GM18867 (cell line): ENCODE measurements around the gene C17orf50.
"Not testable (repeated sequence)": the region's sequence is repeated elsewhere in the genome, so short reads cannot be mapped to it uniquely, and the experiment has no call there.

Experiments used
- ATAC-seq: cut with Tn5 transposase; IDR thresholded peaks from one replicate; pipeline ENCODE4 v1.9.1; 2021; ENCODE audit warnings: mild to moderate bottlenecking, moderate library complexity; ENCODE audit not compliant: unreplicated experiment

C17orf50 gene

GRCh38 chr17:35751541-35751940 is 9.1 kb upstream of the C17orf50 start:
- ATAC-seq = not testable (repeated sequence)

DNA sequence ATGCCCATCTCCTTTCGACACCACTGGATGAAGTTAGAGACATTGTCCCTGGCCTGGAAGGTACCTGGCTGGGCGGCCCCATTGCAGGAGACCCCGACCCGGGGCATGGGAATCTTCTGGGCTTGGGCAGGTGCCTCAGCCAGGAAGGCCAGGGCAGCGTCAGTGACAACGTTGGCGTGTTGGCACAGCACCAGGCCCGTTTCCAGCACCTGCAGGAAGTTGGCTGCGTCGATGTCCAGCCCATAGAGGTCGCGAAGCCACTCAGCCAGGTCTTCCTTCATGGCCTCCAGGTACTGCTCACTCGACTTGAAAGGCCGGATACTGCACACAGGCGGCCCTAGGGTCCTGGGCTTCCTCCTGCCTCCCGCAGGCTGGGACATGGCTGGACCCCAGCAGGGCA is 8.2 kb upstream of the C17orf50 start:
- no peak for ATAC-seq

GRCh38 chr17:35752945-35753764 is 7.5 kb upstream of the C17orf50 start, which contains the start of gene GAS2L2:
Gene GAS2L2, minus strand, starts transcription at chr17:35753239. Its CDS starts 389 bp downstream, at chr17:35752850.
- ATAC-seq = no peak

GRCh38 chr17:35757243-35757642 is 3.4 kb upstream of the C17orf50 start:
- ATAC-seq = no peak

DNA sequence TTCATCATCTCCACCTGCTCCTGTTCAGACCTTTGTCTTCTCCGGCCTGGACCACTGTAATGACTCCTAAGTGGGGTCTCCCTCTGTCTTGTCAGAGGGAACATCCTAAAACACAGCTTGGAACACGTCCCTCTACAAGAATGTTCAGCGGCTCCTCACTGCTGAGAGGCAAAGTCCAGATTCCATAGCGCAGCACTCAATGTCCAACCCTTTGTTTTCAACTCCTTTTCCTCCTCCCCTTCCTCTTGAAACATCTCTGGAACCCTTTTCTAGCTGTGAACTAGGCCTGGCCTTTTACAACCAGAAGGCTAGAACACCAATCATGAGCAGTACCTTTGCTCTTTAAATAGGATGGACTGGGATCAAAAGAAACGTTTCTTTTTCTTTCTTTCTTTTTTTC is 914 bp downstream of the C17orf50 start:
- ATAC-seq = no peak

DNA sequence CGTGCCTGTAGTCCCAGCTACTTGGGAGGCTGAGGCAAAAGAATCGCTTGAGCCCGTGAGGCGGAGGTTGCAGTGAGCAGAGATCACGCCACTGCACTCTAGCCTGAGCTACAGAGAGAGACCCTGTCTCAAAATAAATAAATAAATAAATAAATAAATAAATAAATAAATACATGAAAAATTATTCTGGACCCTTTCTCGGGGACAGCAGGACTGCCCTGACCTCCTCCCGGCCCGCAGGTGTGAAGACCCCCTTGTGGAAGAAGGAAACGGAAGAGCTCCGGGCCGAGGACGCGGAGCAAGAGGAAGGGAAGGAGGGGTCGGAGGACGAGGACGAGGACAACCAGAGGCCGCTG is 3.1 kb downstream of the C17orf50 start:
- no peak for ATAC-seq

DNA sequence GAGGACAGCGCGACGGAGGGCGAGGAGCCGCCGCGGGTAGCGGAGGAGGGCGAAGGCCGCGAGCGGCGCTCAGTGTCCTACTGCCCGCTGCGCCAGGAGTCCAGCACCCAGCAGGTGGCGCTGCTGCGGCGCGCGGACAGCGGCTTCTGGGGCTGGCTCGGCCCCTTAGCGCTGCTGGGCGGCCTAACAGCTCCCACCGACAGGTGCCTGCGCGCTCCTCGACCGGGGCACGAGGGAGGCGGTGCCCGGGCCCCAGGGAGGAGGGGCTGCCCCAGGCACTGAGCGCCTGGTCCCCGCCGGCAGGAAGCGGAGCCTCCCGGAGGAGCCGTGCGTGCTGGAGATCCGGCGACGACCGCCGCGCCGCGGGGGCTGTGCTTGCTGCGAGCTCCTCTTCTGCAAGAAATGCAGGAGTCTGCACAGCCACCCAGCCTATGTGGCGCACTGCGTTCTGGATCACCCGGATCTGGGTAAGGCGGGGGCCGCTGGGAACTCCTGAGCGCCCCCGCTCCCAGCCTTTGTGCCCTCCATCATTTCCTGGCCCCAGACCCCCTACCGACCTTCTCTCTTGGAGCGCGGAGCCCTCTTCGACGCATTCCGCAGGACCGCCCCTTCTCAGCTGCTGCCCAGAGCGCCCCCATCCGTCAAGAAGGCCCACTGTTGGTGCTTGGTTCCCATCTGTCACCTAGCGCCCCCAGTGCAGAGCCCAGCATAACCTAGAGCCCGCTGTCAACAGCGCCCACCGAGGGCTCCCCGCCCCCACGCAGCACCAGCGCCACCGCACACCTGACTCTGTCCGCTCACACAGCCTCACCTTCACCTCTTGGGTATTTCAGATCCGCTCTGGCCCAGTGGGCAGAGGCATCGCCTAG is 3.7 kb downstream of the C17orf50 start:
- peak; percentile 87 for ATAC-seq

DNA sequence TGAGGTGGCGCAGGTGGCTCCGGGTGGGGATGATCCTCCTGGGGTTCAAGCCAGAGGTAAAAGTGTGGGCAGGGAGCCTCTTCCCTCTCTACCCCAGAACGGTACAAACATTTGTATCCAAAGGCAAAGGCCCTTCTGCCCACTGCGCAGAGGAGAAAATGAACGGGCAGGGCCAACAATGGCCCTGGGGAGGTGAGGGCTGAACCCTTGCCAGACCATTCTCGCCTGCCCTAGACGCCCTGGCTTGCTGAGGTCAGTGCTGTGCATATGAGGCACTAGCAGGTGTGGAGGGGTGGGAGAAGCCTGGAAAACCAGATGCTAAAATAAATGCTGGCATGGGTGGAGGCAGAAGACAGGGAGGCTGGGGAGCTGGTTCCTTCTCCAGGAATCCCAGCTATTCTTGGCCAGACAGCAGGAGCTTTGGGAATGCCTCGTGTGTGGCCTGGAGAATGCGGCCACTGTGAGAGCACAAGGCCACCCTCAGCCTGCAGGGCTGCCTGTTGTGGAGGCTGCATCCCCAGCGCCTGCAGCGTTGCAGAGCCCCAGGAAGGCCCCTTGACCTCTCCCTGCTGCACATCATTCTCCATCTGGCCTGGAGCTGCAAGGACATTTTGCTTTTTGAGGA is 4.5 kb downstream of the C17orf50 start:
- ATAC-seq = no peak

DNA sequence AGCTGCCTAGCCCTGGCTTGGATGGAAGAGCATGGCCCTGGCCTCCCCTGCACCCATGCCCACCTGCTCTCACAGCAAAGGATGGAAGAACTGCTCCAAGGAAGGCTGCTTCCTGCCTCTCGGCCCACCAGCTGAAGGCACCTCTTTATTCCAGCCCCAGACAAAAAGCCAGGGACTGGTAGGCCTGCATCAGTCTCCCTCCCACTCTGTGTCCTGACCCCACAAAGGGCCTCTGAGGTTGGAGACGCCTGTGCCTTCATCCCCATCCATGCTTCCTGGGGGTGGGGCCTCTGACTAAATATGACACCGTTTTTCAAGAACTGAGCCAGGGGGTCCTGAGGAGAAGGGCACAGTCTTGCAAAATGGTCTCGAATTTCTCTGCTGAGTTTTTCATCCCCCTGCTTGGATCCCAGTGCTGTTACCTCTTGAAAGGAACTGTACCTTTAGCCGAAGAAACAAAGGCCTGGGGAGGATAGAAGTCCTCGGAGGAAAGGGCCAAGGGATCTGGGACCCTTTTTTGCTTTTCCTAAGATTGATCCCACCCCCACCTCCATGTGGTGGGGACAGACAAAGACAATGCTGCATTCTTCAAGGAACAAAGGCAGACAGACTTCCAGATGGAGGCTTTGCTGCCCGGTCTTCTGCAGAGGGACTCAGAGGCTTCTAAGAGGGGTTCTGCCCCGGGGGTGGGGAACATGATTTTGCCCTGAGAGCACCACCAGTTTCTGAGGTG is 5.2 kb downstream of the C17orf50 start:
- no peak for ATAC-seq

DNA sequence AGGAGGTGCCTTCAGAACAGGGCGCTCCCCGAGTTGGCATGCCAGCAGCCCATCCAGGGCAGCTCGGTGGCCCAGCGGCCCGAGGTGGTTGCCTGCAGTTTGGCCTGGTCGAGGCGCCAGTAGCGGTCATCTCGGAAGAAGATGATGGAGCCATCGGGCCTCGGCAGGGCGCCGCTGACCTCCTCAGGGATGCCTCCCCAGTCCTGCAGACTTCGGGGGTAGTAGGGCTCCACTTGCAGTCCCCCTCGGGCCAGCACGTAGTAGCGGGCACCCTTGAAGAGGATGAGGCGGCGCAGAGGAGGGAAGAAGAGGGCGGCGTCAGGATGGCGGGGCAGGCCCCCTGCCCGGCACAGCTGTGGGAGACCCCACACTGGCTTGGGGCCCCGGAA is 5.8 kb downstream of the C17orf50 start:
- ATAC-seq = no peak

- no peak for ATAC-seq
Observed at GRCh38 chr17:35766903-35767510, 6.3 kb downstream of the C17orf50 start.

DNA sequence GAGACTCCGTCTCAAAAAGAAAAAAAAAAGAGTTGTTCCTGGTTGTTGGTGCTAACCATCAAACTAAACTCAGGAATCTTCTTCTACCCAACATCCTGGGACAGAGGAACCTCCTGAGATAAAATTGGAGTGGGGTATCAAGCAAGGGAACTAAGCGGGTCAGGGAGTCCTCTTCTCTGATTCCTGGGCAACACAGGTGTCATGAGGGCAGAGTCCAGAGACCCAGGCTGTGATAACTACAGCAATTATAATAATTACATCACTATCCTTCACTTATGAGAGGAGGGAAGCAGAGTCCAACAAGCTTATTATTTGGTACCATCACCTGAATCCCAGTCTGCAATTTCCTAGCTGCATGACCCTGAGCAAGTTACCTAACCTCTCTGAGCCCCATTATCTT is 8.1 kb downstream of the C17orf50 start:
- no peak for ATAC-seq

DNA sequence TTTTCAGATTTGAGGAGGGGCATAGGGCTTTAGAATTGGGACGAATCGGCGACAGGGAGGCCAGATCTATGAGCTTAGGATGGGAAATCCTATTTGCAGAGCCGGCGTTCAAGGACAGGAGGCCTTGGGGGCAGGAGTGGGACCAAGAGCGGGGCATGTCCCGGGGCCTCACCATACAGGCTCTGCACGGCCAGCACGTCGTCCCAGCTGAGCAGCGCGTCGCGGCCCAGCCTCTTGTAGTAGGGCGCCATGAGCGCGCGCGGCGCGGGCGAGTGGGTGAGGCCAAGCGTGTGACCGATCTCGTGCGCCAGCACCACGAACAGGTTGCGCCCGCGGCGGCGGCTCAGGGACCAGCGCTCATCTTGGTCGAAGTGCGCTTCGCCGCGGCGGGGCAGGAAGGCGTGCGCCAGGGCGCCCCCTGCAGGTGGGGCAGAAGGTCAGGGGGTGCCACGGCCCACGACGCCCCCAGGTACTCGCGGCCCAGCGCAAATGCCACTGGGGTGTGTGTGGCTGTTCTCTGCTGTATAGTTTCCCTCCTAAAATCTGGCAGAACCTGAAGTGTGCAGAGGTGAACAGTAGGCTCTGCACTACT is 9.3 kb downstream of the C17orf50 start:
- no peak for ATAC-seq

- ATAC-seq = no peak
Observed at GRCh38 chr17:35773129-35773528, 12.4 kb downstream of the C17orf50 start.

DNA sequence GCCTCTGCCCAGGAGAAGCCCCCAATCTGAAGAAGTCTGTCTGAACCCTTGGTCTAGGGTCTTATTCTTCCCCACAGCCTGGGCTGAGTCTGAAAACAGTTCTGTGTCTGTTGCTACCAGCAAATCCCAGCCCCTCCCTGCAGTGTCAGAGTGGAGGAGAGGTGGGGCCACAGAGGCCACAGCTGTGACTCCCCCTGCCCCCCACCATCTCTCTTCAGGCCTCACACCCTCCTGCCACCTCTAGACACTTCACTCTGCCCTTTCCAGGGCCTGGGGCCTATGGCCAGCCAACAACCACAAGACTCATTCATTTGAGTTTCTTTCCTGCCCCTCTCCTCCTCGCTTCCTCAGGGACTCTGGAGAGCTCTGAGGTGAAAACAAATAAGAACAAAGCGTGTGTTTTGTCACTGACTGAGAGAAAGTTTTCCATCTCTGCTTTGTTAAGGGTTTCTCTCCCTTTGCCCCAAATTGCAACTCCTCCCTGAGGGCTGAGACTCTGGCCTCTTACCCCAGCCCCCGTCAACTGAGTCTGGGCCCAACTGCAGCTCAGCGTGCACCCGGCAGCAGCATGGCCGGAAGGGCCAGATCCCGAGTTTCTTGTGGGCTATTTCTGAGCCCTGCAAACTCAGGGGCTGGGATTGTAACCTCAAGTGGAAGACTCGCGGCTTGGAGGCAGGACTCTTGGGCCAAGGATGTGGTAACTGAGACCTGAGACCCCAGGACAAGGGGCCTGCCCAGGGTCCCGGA is 13.2 kb downstream of the C17orf50 start:
- ATAC-seq = no peak

DNA sequence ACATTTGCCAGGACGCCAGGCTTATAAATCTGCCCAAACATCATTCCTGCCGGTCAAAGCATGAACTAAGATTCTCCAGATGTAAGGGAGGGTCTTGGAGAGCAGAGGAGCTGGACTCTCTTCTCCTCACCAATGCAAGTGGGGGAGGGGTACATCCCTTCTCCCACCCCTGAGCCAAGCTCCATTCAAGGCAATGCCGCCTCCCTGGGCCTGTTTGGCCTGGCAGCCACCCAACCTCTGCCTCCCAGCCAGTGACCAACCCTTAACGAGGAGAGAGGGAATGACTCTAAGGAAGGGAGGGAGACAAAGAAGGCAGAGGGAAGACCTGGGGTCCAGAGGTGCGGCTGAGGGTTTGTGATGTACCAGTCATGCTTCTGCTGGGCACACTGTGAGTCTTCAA is 13.8 kb downstream of the C17orf50 start:
- no peak for ATAC-seq

DNA sequence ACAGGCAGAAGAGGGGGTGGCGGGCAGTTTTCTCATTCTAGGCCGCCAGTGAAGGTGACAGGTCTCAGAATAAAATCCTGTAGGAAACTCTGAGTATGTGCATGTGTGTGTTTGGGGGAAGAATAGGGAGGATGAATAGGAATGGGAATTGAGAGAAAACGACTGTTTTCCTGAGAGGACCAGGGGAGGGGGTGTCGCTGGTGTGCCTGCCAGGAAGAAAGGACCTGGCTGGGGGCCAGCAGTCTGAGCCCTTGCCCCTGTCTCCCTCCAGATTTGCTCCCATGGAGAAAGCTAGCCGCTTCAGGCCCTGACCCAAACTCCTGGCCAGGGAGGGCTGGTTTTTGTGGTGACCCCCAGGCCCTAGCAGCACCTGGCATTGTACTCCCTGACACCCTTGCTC is 14.4 kb downstream of the C17orf50 start:
- ATAC-seq = no peak

DNA sequence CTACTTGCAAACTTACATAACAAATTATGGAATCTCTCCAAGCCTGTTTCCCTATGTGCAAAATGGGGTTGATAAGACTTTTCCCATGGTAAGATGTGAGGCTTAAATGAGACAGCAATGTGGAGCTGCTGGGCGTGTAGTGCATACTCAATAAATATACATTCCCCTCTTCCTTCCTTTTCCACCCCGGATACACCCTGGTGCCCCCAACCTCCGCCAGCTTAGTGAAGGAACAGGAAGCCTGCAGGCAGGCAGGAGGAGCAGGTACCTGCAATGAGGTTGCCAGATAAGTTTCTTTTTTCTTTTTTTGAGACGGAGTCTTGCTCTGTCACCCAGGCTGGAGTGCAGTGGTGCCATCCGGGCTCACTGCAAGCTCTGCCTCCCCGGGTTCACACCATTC is 14.9 kb downstream of the C17orf50 start:
- no peak for ATAC-seq

DNA sequence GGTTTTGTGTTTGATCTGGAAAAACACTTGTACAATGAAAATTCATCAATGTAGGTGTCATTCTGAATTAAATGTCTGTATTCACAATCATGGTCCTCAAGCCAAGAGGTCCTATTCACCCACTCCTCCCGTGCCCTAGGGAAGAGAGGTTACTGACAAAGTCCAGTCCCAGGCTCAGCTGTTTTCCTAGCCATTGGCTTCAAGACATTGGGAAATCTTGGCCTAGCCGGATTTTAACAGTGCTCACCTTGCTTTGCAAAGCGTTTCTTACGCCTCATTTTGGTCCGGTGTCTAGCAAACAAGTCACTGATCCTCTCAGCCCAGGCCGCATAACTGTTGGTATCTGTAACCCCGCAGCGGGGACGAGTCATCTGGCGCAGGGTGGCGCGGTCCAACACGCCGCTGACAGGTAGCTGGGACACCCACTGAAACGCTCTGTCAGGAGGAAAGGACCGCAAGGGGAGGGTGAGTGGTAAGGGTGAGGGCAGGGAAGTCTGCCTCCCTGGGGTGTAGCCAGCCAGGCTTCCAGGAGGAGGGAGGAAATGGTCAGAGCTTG is 18.0 kb downstream of the C17orf50 start:
- ATAC-seq = no peak
